ENCODE measurements around the gene CNTN4. TPM values are rescaled to one million over a fixed set of nuclear protein-coding genes. Genes with fewer than 3 reads are reported as not detected.

Gene CNTN4
- total RNA-seq, 1 donor from 2014 or later: not detected

GRCh38 chr3:2838546-2839157 lies 740.0 kb downstream of the CNTN4 start:
- DNase-seq (ENCODE audit: low read depth): no peak
- H3K27me3 ChIP-seq (ENCODE audit: insufficient read depth, low read length): no peaks in the 10 kb centered on the region
- FAIRE-seq: no peak

DNA sequence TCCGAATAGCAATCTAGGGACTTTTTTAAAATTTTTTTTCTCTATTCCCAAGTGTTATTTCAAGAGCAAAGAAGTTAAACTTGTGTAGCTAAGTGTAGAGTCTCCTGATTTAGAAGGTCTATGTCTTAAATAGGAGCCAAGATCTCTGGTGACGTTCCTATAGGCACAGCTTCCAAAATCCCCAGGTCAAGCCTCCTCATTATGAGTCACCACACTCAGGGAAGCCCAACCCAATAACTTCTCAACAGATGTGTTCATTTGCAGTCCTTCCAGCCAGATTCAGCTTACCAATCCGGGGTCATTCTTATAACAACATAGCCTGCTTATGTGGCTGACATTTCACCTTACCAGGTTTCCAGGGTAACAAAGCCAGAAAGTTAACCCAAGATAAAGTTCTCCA lies 741.2 kb downstream of the CNTN4 start:
- Histone ChIP-seq H3K9ac (ENCODE audit: low read length) (no peak overlapping the region), H4K20me1 (ENCODE audit: insufficient read depth, low read length) (no peaks in the 10 kb centered on the region), H3K4me3 (ENCODE audit: insufficient read depth, low read depth, low read length) (no peak overlapping the region), H3K4me2 (ENCODE audit: low read length) (no peak overlapping the region), H2AFZ (ENCODE audit: low read depth, low read length) (no peak overlapping the region), H3K79me2 (ENCODE audit: insufficient read depth, low read length) (no peaks in the 10 kb centered on the region), H3K27ac (ENCODE audit: low read depth, low read length) (no peak overlapping the region), H3K9me3 (ENCODE audit: insufficient read depth, low read depth, low read length) (no peaks in the 10 kb centered on the region), H3K27me3 (ENCODE audit: insufficient read depth, low read length) (no peaks in the 10 kb centered on the region), H3K4me1 (ENCODE audit: insufficient read depth, low read length) (no peaks in the 10 kb centered on the region), H3K36me3 (ENCODE audit: insufficient read depth, low read length) (no peaks in the 10 kb centered on the region)
- TF ChIP-seq EZH2 (IDR thresholded peaks at IDR 0.05; ENCODE audit: insufficient read depth, low read length) (no peak), CTCF (IDR thresholded peaks at IDR 0.05; ENCODE audit: insufficient read depth, low read depth, low read length) (no peak)
- FAIRE-seq (no peak), DNase-seq (ENCODE audit: low read depth) (no peak)
- no peaks in the 10 kb centered on the region for H3K27me3 Mint-ChIP-seq (ENCODE audit: low read depth, unreplicated experiment)
- no peaks in the 10 kb centered on the region for H3K36me3 Mint-ChIP-seq (ENCODE audit: low read depth, unreplicated experiment)
- H3K27ac Mint-ChIP-seq (ENCODE audit: unreplicated experiment): no peak overlapping the region
- H3K9me3 Mint-ChIP-seq (ENCODE audit: unreplicated experiment): peaks cover 3% of the 10 kb centered on the region
- H3K4me1 Mint-ChIP-seq (ENCODE audit: low read depth, unreplicated experiment): no peaks in the 10 kb centered on the region
- no peak overlapping the region for H3K4me3 Mint-ChIP-seq (ENCODE audit: unreplicated experiment)

More at GRCh38 chr3:2838546-2839157, 740.0 kb downstream of the CNTN4 start:
- H3K4me3 ChIP-seq (ENCODE audit: insufficient read depth, low read depth, low read length): no peak overlapping the region
- no peaks in the 10 kb centered on the region for H3K27me3 Mint-ChIP-seq (ENCODE audit: low read depth, unreplicated experiment)
- TF ChIP-seq EZH2 (IDR thresholded peaks at IDR 0.05; ENCODE audit: insufficient read depth, low read length) (no peak), CTCF (IDR thresholded peaks at IDR 0.05; ENCODE audit: insufficient read depth, low read depth, low read length) (no peak)
- no peaks in the 10 kb centered on the region for H4K20me1 ChIP-seq (ENCODE audit: insufficient read depth, low read length)
- H3K79me2 ChIP-seq (ENCODE audit: insufficient read depth, low read length): no peaks in the 10 kb centered on the region
- no peak overlapping the region for H3K4me3 Mint-ChIP-seq (ENCODE audit: unreplicated experiment)
- no peak overlapping the region for H2AFZ ChIP-seq (ENCODE audit: low read depth, low read length)
- peaks cover 2% of the 10 kb centered on the region for H3K9me3 Mint-ChIP-seq (ENCODE audit: unreplicated experiment)
- H3K9ac ChIP-seq (ENCODE audit: low read length): no peak overlapping the region
- no peaks in the 10 kb centered on the region for H3K36me3 ChIP-seq (ENCODE audit: insufficient read depth, low read length)
- no peaks in the 10 kb centered on the region for H3K9me3 ChIP-seq (ENCODE audit: insufficient read depth, low read depth, low read length)
- no peak overlapping the region for H3K27ac ChIP-seq (ENCODE audit: low read depth, low read length)
- H3K27ac Mint-ChIP-seq (ENCODE audit: unreplicated experiment): no peak overlapping the region
- no peaks in the 10 kb centered on the region for H3K36me3 Mint-ChIP-seq (ENCODE audit: low read depth, unreplicated experiment)
- no peak overlapping the region for H3K4me2 ChIP-seq (ENCODE audit: low read length)
- H3K4me1 Mint-ChIP-seq (ENCODE audit: low read depth, unreplicated experiment): no peaks in the 10 kb centered on the region
- H3K4me1 ChIP-seq (ENCODE audit: insufficient read depth, low read length): no peaks in the 10 kb centered on the region

- Histone ChIP-seq H3K36me3 (ENCODE audit: insufficient read depth, low read length) (no peaks in the 10 kb centered on the region), H2AFZ (ENCODE audit: low read depth, low read length) (no peak overlapping the region), H3K27ac (ENCODE audit: low read depth, low read length) (no peak overlapping the region), H3K9me3 (ENCODE audit: insufficient read depth, low read depth, low read length) (peaks cover 5% of the 10 kb centered on the region), H3K79me2 (ENCODE audit: insufficient read depth, low read length) (no peaks in the 10 kb centered on the region), H3K4me2 (ENCODE audit: low read length) (no peak overlapping the region), H3K27me3 (ENCODE audit: insufficient read depth, low read length) (no peaks in the 10 kb centered on the region), H3K4me3 (ENCODE audit: insufficient read depth, low read depth, low read length) (no peak overlapping the region), H3K9ac (ENCODE audit: low read length) (no peak overlapping the region), H3K4me1 (ENCODE audit: insufficient read depth, low read length) (no peaks in the 10 kb centered on the region), H4K20me1 (ENCODE audit: insufficient read depth, low read length) (no peaks in the 10 kb centered on the region)
- H3K36me3 Mint-ChIP-seq (ENCODE audit: low read depth, unreplicated experiment): no peaks in the 10 kb centered on the region
- no peak overlapping the region for H3K27ac Mint-ChIP-seq (ENCODE audit: unreplicated experiment)
- no peak for TF ChIP-seq CTCF (IDR thresholded peaks at IDR 0.05; ENCODE audit: insufficient read depth, low read depth, low read length)
- no peak for TF ChIP-seq EZH2 (IDR thresholded peaks at IDR 0.05; ENCODE audit: insufficient read depth, low read length)
- H3K4me1 Mint-ChIP-seq (ENCODE audit: low read depth, unreplicated experiment): no peaks in the 10 kb centered on the region
- DNase-seq (ENCODE audit: low read depth) (no peak), FAIRE-seq (no peak)
- no peak overlapping the region for H3K4me3 Mint-ChIP-seq (ENCODE audit: unreplicated experiment)
- no peaks in the 10 kb centered on the region for H3K27me3 Mint-ChIP-seq (ENCODE audit: low read depth, unreplicated experiment)
- H3K9me3 Mint-ChIP-seq (ENCODE audit: unreplicated experiment): peaks cover 2% of the 10 kb centered on the region
Observed at GRCh38 chr3:2847062-2847841, 748.6 kb downstream of the CNTN4 start.
